H1 (cell line): Measurements from ENCODE around the gene FGD5. TPM values are rescaled to one million over a fixed set of nuclear protein-coding genes. Genes with fewer than 3 reads are reported as not detected.

Source experiments
- CTCF ChIA-PET: fragments of 300-600 bp; sonication (Branson Sonifier 250); formaldehyde crosslinking; loops from one replicate; lab custom pipeline; 2021; ENCODE audit not compliant: partially characterized antibody; lab: Charles Lee
- POLR2A ChIA-PET: fragments of 300-600 bp; sonication (Branson Sonifier 250); formaldehyde crosslinking; loops from one replicate; lab custom pipeline; 2021; ENCODE audit warnings: inconsistent platforms; ENCODE audit not compliant: partially characterized antibody; lab: Charles Lee
- DNase-seq, 2 experiments: peaks; one replicate each; pipeline versions ENCODE4 v3.0.0 to v3.0.0-alpha.2; 2010 to 2022; ENCODE audit warnings: low spot score in 2 of 2, low read depth in 1 of 2, mixed read lengths in 1 of 2
- FAIRE-seq: peaks from 2 replicates; lab custom pipeline; 2011; peaks lifted over from hg19 to GRCh38; lab: Jason Lieb, UNC
- H2AFZ ChIP-seq: 2 replicates; pipeline ENCODE4 v1.8.1; 2012; ENCODE audit warnings: low read length, inconsistent platforms
- H2AK5ac ChIP-seq: 2 replicates; pipeline ENCODE4 v1.6.1; 2013; ENCODE audit warnings: low read depth, low read length
- H2BK120ac ChIP-seq: replicated peaks from 2 replicates; pipeline ENCODE3; 2013; ENCODE audit warnings: low read depth, low read length, inconsistent platforms
- H2BK12ac ChIP-seq: 2 replicates; pipeline ENCODE4 v1.6.1; 2013; ENCODE audit warnings: low read depth, low read length
- H2BK15ac ChIP-seq: 2 replicates; pipeline ENCODE4 v1.6.1; 2013; ENCODE audit warnings: low read length
- H2BK20ac ChIP-seq: 2 replicates; pipeline ENCODE4 v1.6.1; 2013; ENCODE audit warnings: low read length
- H2BK5ac ChIP-seq: 2 replicates; pipeline ENCODE4 v1.6.1; 2013; ENCODE audit warnings: low read depth, low read length
- H3K14ac ChIP-seq: 2 replicates; pipeline ENCODE4 v1.6.1; 2013; ENCODE audit warnings: inconsistent platforms; ENCODE audit not compliant: insufficient read length
- H3K18ac ChIP-seq: 2 replicates; pipeline ENCODE4 v1.6.1; 2013; ENCODE audit warnings: low read length; ENCODE audit errors: extremely low read depth
- H3K23ac ChIP-seq: 2 replicates; pipeline ENCODE4 v1.6.1; 2013; ENCODE audit warnings: inconsistent platforms; ENCODE audit not compliant: insufficient read length
- H3K23me2 ChIP-seq: 2 replicates; pipeline ENCODE4 v1.6.1; 2013; ENCODE audit warnings: low read depth, low read length
- H3K27ac ChIP-seq: 2 replicates; pipeline ENCODE4 v1.6.1; 2011; ENCODE audit warnings: low read depth, low read length, inconsistent platforms
- H3K27me3 ChIP-seq, 4 experiments: replicated peaks in 1 of 4; 1 replicate in 1 of 4; 2 replicates in 3 of 4; pipeline versions ENCODE4 v1.6.1 to v1.8.1; 2011 to 2013; ENCODE audit warnings: low read length in 3 of 4, mild to moderate bottlenecking in 3 of 4, inconsistent platforms in 2 of 4, mixed read lengths in 2 of 4, moderate library complexity in 1 of 4; ENCODE audit not compliant: control insufficient read depth in 3 of 4, insufficient read depth in 3 of 4; ENCODE audit errors: extremely low read depth in 1 of 4
- H3K36me3 ChIP-seq, 4 experiments: 2 replicates each; pipeline versions ENCODE4 v1.6.1 to v1.8.1; 2011 to 2013; ENCODE audit warnings: mild to moderate bottlenecking in 4 of 4, low read length in 3 of 4, moderate library complexity in 2 of 4, control low read depth in 1 of 4, inconsistent platforms in 1 of 4; ENCODE audit not compliant: insufficient read depth in 4 of 4, control insufficient read depth in 2 of 4
- H3K4ac ChIP-seq: replicated peaks from 2 replicates; pipeline ENCODE3; 2013; ENCODE audit warnings: low read length, low read depth, mixed read lengths, inconsistent platforms; ENCODE audit not compliant: insufficient read length
- H3K4me1 ChIP-seq, 4 experiments: replicated peaks in 1 of 4; 1 replicate in 1 of 4; 2 replicates in 3 of 4; pipeline versions ENCODE4 v1.6.1 to v1.8.1; 2011 to 2013; ENCODE audit warnings: low read length in 3 of 4, inconsistent platforms in 2 of 4, mixed read lengths in 1 of 4; ENCODE audit not compliant: insufficient read depth in 4 of 4, control insufficient read depth in 3 of 4
- H3K4me2 ChIP-seq, 2 experiments: 2 replicates each; pipeline versions ENCODE4 v1.6.1 to v1.8.1; 2011 to 2013; ENCODE audit warnings: low read depth in 2 of 2, low read length in 2 of 2, control low read depth in 1 of 2, inconsistent platforms in 1 of 2, mild to moderate bottlenecking in 1 of 2; ENCODE audit not compliant: insufficient read depth in 1 of 2
- H3K4me3 ChIP-seq, 4 experiments: fragments of 200-600, 300-600 bp in 1 of 4; sonication (generic), shearing (Covaris generic), sonication (Bioruptor Twin) in 1 of 4; 2 replicates each; pipeline versions ENCODE4 v1.5.1 to v1.8.1; 2011 to 2016; ENCODE audit warnings: low read length in 4 of 4, low read depth in 3 of 4, control low read depth in 2 of 4, inconsistent platforms in 2 of 4, mild to moderate bottlenecking in 2 of 4, mixed read lengths in 1 of 4, moderate library complexity in 1 of 4; ENCODE audit not compliant: insufficient read depth in 2 of 4; ENCODE audit errors: extremely low read depth in 1 of 4
- H3K56ac ChIP-seq: replicated peaks from 2 replicates; pipeline ENCODE3; 2013; ENCODE audit warnings: low read depth, mild to moderate bottlenecking, mixed read lengths, low read length, inconsistent platforms; ENCODE audit not compliant: insufficient read length
- H3K79me1 ChIP-seq: 2 replicates; pipeline ENCODE4 v1.6.1; 2013; ENCODE audit warnings: low read depth, low read length, control low read depth
- H3K79me2 ChIP-seq, 2 experiments: 2 replicates each; pipeline versions ENCODE4 v1.6.1 to v1.8.1; 2012 to 2013; ENCODE audit warnings: low read length in 2 of 2, mild to moderate bottlenecking in 2 of 2, inconsistent platforms in 1 of 2; ENCODE audit not compliant: insufficient read depth in 2 of 2, control insufficient read depth in 1 of 2
- H3K9ac ChIP-seq, 4 experiments: replicated peaks in 1 of 4; 1 replicate in 1 of 4; 2 replicates in 3 of 4; pipeline versions ENCODE4 v1.6.1 to v1.8.1; 2011 to 2013; ENCODE audit warnings: low read depth in 3 of 4, low read length in 3 of 4, control low read depth in 2 of 4, mild to moderate bottlenecking in 2 of 4, moderate library complexity in 2 of 4, inconsistent platforms in 1 of 4; ENCODE audit errors: extremely low read depth in 1 of 4
- H3K9me3 ChIP-seq, 2 experiments: 2 replicates each; pipeline versions ENCODE4 v1.6.1 to v1.8.1; 2012 to 2013; ENCODE audit warnings: mild to moderate bottlenecking in 2 of 2, moderate library complexity in 2 of 2, control low read depth in 1 of 2, inconsistent platforms in 1 of 2, low read depth in 1 of 2, low read length in 1 of 2, mixed read lengths in 1 of 2; ENCODE audit not compliant: insufficient read depth in 2 of 2
- H4K20me1 ChIP-seq, 2 experiments: replicated peaks in 1 of 2; 2 replicates each; pipeline versions ENCODE3 to v1.8.1; 2011 to 2013; ENCODE audit warnings: inconsistent platforms in 2 of 2, low read length in 2 of 2, mild to moderate bottlenecking in 1 of 2; ENCODE audit not compliant: insufficient read depth in 2 of 2, control insufficient read depth in 1 of 2
- H4K5ac ChIP-seq: 2 replicates; pipeline ENCODE4 v1.6.1; 2013; ENCODE audit warnings: low read length, low read depth, mixed read lengths, inconsistent platforms; ENCODE audit not compliant: insufficient read length
- H4K8ac ChIP-seq: 2 replicates; pipeline ENCODE4 v1.8.0; 2013; ENCODE audit warnings: mild to moderate bottlenecking, moderate library complexity, low read length, inconsistent platforms; ENCODE audit not compliant: insufficient read depth; ENCODE audit errors: extremely low read depth
- H4K91ac ChIP-seq: replicated peaks from 2 replicates; pipeline ENCODE3; 2013; ENCODE audit warnings: low read length, mixed read lengths, inconsistent platforms; ENCODE audit not compliant: insufficient read length
- ASH2L ChIP-seq: fragments of 200-600, 300-600 bp; sonication (generic); IDR thresholded peaks from one replicate; pipeline ENCODE4 v1.7.1; 2017; ENCODE audit warnings: low read length
- BCL11A ChIP-seq, 2 experiments: IDR thresholded peaks; one replicate each; pipeline ENCODE4 v1.6.1; 2011; ENCODE audit warnings: low read depth in 2 of 2, low read length in 2 of 2, mild to moderate bottlenecking in 2 of 2
- CBX8 ChIP-seq: fragments of 300-800, 300-1000 bp; sonication (generic); IDR thresholded peaks from 2 replicates; pipeline ENCODE4 v1.7.1; 2016; ENCODE audit warnings: low read depth, low read length, borderline replicate concordance
- HDAC6 ChIP-seq: IDR thresholded peaks from one replicate; pipeline ENCODE4 v1.7.1; 2012; ENCODE audit warnings: low read depth, mild to moderate bottlenecking, inconsistent platforms, low read length, moderate library complexity
- KDM1A ChIP-seq: fragments of 200-600, 300-600 bp; sonication (generic); IDR thresholded peaks from 2 replicates; pipeline ENCODE4 v1.7.1; 2016; ENCODE audit warnings: mild to moderate bottlenecking, low read length, borderline replicate concordance
- KDM4A ChIP-seq: IDR thresholded peaks from one replicate; pipeline ENCODE4 v1.7.1; 2012; ENCODE audit warnings: low read depth, mild to moderate bottlenecking, moderate library complexity, low read length, inconsistent platforms; ENCODE audit not compliant: severe bottlenecking
- KDM5A ChIP-seq: fragments of 200-600 bp; IDR thresholded peaks from 2 replicates; pipeline ENCODE4 v1.7.1; 2012; ENCODE audit warnings: mild to moderate bottlenecking, low read length, inconsistent platforms, mixed read lengths
- RAD21 ChIP-seq, 2 experiments: IDR thresholded peaks in 1 of 2; conservative IDR thresholded peaks in 1 of 2; 2 replicates each; pipeline ENCODE4 v1.6.1; 2011; ENCODE audit warnings: low read depth in 2 of 2, low read length in 2 of 2, improper control_type of control experiment in 1 of 2, inconsistent platforms in 1 of 2, mild to moderate bottlenecking in 1 of 2, moderate library complexity in 1 of 2
- SIRT6 ChIP-seq: IDR thresholded peaks from one replicate; pipeline ENCODE4 v1.7.1; 2012; ENCODE audit warnings: low read length, inconsistent platforms
- SRF ChIP-seq: IDR thresholded peaks from 2 replicates; pipeline ENCODE4 v1.6.1; 2011; ENCODE audit warnings: mild to moderate bottlenecking, low read depth, low read length, moderate library complexity
- WGBS, 2 experiments: shearing (Covaris generic) in 1 of 2; methylation state at CpG; one replicate each; pipeline versions ENCODE4 v1.1.6 to v1.1.7; 2013 to 2015; ENCODE audit warnings: low lambda C conversion rate in 2 of 2, mixed read lengths in 2 of 2, inconsistent platforms in 1 of 2, low coverage in 1 of 2, missing lambda C conversion rate in 1 of 2; ENCODE audit not compliant: insufficient replicate concordance in 2 of 2, insufficient coverage in 1 of 2, insufficient read length in 1 of 2; ENCODE audit errors: extremely low coverage in 1 of 2, missing lambda C conversion rate in 1 of 2; 5-methylcytosine and 5-hydroxymethylcytosine counted together
- polyA plus RNA-seq, 7 experiments: library from polyadenylated mRNA; depleted of rRNA in 3 of 7; stranded (reverse) in 5 of 7; unstranded in 2 of 7; fragments of >200 nt in 5 of 7; fragments of 200-250 nt in 2 of 7; gene quantifications; 1 replicate in 5 of 7; 2 replicates in 1 of 7; 4 replicates in 1 of 7; pipeline versions ENCODE4 v1.2.1 to v1.2.3, GENCODE V29; 2011 to 2013; ENCODE audit warnings: missing spikeins in 2 of 7, mixed read lengths in 2 of 7
- total RNA-seq: library from RNA; stranded (reverse); fragmentation: NEBNext Ultra II Directional; extraction: Animal tissue kit (Norgen Biotek cat#: 25700); gene quantifications from 2 replicates; pipeline ENCODE4 v1.2.1, GENCODE V29; 2021
- TF ChIP-seq, protein P1 (sequence below): IDR thresholded peaks from 2 replicates; pipeline ENCODE4 v1.6.1; 2012; ENCODE audit warnings: inconsistent platforms
- TF ChIP-seq, protein P2 (sequence below): IDR thresholded peaks from 2 replicates; pipeline ENCODE4 v1.6.1; 2012; ENCODE audit warnings: inconsistent platforms

FGD5 gene
- total and polyA plus RNA-seq, 2 of the 8 experiments (the other 6 are each of a cell fraction or from before 2014, with no cell fraction given): 4.7 to 14.3 TPM

DNA sequence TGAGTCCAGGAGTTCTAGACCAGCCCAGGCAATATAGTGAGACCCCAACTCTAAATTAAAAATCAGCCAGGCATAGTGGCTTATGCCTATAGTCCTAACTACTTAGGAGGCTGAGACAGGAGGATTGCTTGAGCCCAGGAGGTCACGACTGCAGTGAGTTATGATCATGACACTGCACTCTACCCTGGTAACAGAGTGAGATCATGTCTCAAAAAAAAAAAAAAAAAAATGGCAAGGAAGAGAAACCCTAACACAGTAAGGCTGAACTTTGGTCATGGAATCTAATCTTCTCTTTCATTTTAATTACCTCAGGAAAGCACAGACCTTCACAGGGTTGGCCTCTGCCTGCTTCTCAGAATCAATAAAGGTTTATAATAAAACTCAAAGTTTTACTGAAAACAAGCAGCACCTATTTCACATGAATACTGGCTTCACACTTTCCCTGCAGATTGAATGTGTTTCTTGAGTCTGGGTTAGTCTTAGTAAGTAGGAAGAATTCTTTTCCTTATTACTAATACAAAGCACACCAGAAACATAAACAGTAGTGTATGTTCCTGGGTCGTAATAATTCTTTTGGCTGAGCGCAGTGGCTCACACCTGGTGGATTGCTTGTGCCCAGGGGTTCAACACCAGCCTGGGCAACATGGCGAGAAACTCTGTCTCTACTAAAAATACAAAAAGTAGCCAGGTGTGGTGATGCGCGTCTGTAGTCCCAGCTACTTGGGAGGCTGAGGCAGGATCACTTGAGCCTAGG lies 117.0 kb downstream of the FGD5 start:
- WGBS, 2 experiments: 87% methylated on average over 6 of the region's 6 CpGs; no CpG with 5 or more reads in 1 of the 2 experiments
- no peak overlapping the region for H3K4me2 ChIP-seq
- H3K36me3 ChIP-seq: no peaks in the 10 kb centered on the region
- H3K4ac ChIP-seq: no peak overlapping the region
- no peak overlapping the region for H2BK5ac ChIP-seq
- H2BK12ac ChIP-seq: no peak overlapping the region
- H3K23me2 ChIP-seq: no peaks in the 10 kb centered on the region
- H2BK120ac ChIP-seq: no peak overlapping the region
- FAIRE-seq (no peak), DNase-seq (no peak)
- no peak overlapping the region for H2AFZ ChIP-seq
- H3K18ac ChIP-seq: no peak overlapping the region
- no peak overlapping the region for H3K14ac ChIP-seq
- no peaks in the 10 kb centered on the region for H3K79me2 ChIP-seq
- no peak overlapping the region for H3K23ac ChIP-seq
- H3K27me3 ChIP-seq: no peaks in the 10 kb centered on the region
- no peak overlapping the region for H2BK20ac ChIP-seq
- no peaks in the 10 kb centered on the region for H3K4me1 ChIP-seq
- no peak overlapping the region for H3K56ac ChIP-seq
- H4K5ac ChIP-seq: no peak overlapping the region
- H3K79me1 ChIP-seq: no peaks in the 10 kb centered on the region; the same call in 1 of the 2 replicates
- H4K91ac ChIP-seq: no peak overlapping the region
- no peak overlapping the region for H3K27ac ChIP-seq
- no peak overlapping the region for H3K4me3 ChIP-seq
- H2AK5ac ChIP-seq: no peak overlapping the region
- H4K20me1 ChIP-seq: no peaks in the 10 kb centered on the region
- H2BK15ac ChIP-seq: no peak overlapping the region
- no peak overlapping the region for H3K9ac ChIP-seq
- POLR2A ChIA-PET: interaction anchor here (3.3 kb wide), 1 partner anchor 11 kb away, joined by 22 read pairs; the partner anchor contains the start of gene NR2C2
- H4K8ac ChIP-seq: no peak overlapping the region
- CTCF ChIA-PET: no interaction called here
- H3K9me3 ChIP-seq: no peaks in the 10 kb centered on the region
- TF ChIP-seq SIRT6: no peak
- no peak for TF ChIP-seq HDAC6
- TF ChIP-seq ASH2L: no peak
- TF ChIP-seq, protein P1, sequence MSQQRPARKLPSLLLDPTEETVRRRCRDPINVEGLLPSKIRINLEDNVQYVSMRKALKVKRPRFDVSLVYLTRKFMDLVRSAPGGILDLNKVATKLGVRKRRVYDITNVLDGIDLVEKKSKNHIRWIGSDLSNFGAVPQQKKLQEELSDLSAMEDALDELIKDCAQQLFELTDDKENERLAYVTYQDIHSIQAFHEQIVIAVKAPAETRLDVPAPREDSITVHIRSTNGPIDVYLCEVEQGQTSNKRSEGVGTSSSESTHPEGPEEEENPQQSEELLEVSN: no peak
- TF ChIP-seq, protein P2, sequence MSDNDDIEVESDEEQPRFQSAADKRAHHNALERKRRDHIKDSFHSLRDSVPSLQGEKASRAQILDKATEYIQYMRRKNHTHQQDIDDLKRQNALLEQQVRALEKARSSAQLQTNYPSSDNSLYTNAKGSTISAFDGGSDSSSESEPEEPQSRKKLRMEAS: no peak
- no peak for TF ChIP-seq CBX8
- TF ChIP-seq BCL11A (IDR thresholded peaks at IDR 0.05; ENCODE audit: low read depth in 2 of 2, low read length in 2 of 2): no peak
- TF ChIP-seq KDM1A: no peak
- no peak for TF ChIP-seq KDM4A
- no peak for TF ChIP-seq KDM5A
- TF ChIP-seq SRF: no peak
- no peak for TF ChIP-seq RAD21 (IDR thresholded peaks at IDR 0.05 in 1 of 2, conservative IDR thresholded peaks at IDR 0.05 in 1 of 2; ENCODE audit: low read depth in 2 of 2, low read length in 2 of 2)
